DOHH2 (cell line): ENCODE data around the gene HMMR.

Source experiments
- H3F3A ChIP-seq: fragments of 200-600 bp; sonication (generic), shearing (Covaris generic); 2 replicates; pipeline ENCODE4 v1.6.0; 2016; ENCODE audit warnings: antibody characterized with exemption, mild to moderate bottlenecking; ENCODE audit not compliant: control insufficient read depth, insufficient read depth
- H3K27ac ChIP-seq: fragments of 200-600 bp; sonication (generic); 2 replicates; pipeline ENCODE4 v1.5.1; 2014; ENCODE audit warnings: low read depth, mild to moderate bottlenecking, low read length, moderate library complexity
- H3K27me3 ChIP-seq: fragments of 200-600 bp; sonication (generic); 2 replicates; pipeline ENCODE4 v1.6.1; 2014; ENCODE audit warnings: mild to moderate bottlenecking, low read length, mixed read lengths; ENCODE audit not compliant: control insufficient read depth
- H3K36me3 ChIP-seq: fragments of 200-600 bp; sonication (generic); 2 replicates; pipeline ENCODE4 v1.6.1; 2014; ENCODE audit warnings: mild to moderate bottlenecking, low read length, moderate library complexity, mixed read lengths; ENCODE audit not compliant: control insufficient read depth
- H3K4me1 ChIP-seq: fragments of 200-600 bp; sonication (generic); 2 replicates; pipeline ENCODE4 v1.6.1; 2014; ENCODE audit warnings: mild to moderate bottlenecking, low read length, mixed read lengths; ENCODE audit not compliant: control insufficient read depth
- H3K4me2 ChIP-seq: fragments of 200-600 bp; sonication (generic); 2 replicates; pipeline ENCODE4 v1.6.0; 2014; ENCODE audit warnings: mild to moderate bottlenecking, low read length, moderate library complexity
- H3K4me3 ChIP-seq: fragments of 200-600 bp; sonication (generic); 2 replicates; pipeline ENCODE4 v1.5.1; 2014; ENCODE audit warnings: mild to moderate bottlenecking, low read length, mixed read lengths
- H3K79me2 ChIP-seq: fragments of 200-600 bp; sonication (generic); 2 replicates; pipeline ENCODE4 v1.6.1; 2014; ENCODE audit warnings: mild to moderate bottlenecking, low read length, mixed read lengths; ENCODE audit not compliant: control insufficient read depth
- H3K9me2 ChIP-seq: fragments of 200-600 bp; sonication (generic); replicated peaks from 2 replicates; pipeline ENCODE4 v1.6.1; 2014; ENCODE audit warnings: mild to moderate bottlenecking, low read length, mixed read lengths; ENCODE audit not compliant: control insufficient read depth
- H3K9me3 ChIP-seq: fragments of 200-600 bp; sonication (generic); 2 replicates; pipeline ENCODE4 v1.6.1; 2014; ENCODE audit warnings: antibody characterized with exemption, low read length, mixed read lengths; ENCODE audit not compliant: control insufficient read depth, insufficient read depth
- H4K20me1 ChIP-seq: fragments of 200-600 bp; sonication (generic); 2 replicates; pipeline ENCODE4 v1.6.0; 2014; ENCODE audit warnings: low read depth, mild to moderate bottlenecking, antibody characterized with exemption, low read length, moderate library complexity; ENCODE audit not compliant: control insufficient read depth, insufficient read depth
- CTCF ChIP-seq: fragments of 200-600 bp; sonication (generic); IDR thresholded peaks from one replicate; pipeline ENCODE4 v1.5.1; 2014; ENCODE audit warnings: antibody characterized with exemption, mild to moderate bottlenecking, low read depth, low read length; ENCODE audit not compliant: poor library complexity, severe bottlenecking
- EZH2phosphoT487 ChIP-seq: fragments of 200-600 bp; sonication (generic); IDR thresholded peaks from 2 replicates; pipeline ENCODE4 v1.6.1; 2017; ENCODE audit warnings: borderline replicate concordance, mild to moderate bottlenecking, antibody characterized with exemption, low read length, moderate library complexity, mixed read lengths

The HMMR gene

GRCh38 chr5:163502521-163502920 lies 42.1 kb downstream of the HMMR start:
- H3K36me3 ChIP-seq = peaks cover 9% of the 10 kb centered on the region
- H3K4me2 ChIP-seq = peak overlapping the region; percentile 92
- H4K20me1 ChIP-seq = peaks cover 15% of the 10 kb centered on the region
- H3K79me2 ChIP-seq = peaks cover 36% of the 10 kb centered on the region
- H3K4me3 ChIP-seq = peak overlapping the region; percentile 93
- peaks cover 22% of the 10 kb centered on the region for H3K4me1 ChIP-seq
- H3K27me3 ChIP-seq = no peaks in the 10 kb centered on the region
- peak overlapping the region; percentile 70; the same call in 1 of the 2 replicates for H3K27ac ChIP-seq
- peaks cover 8% of the 10 kb centered on the region for H3F3A ChIP-seq
- TF ChIP-seq EZH2phosphoT487 = no peak
- TF ChIP-seq CTCF = no peak
- H3K9me2 ChIP-seq = no peaks in the 10 kb centered on the region
- H3K9me3 ChIP-seq = no peaks in the 10 kb centered on the region

DNA sequence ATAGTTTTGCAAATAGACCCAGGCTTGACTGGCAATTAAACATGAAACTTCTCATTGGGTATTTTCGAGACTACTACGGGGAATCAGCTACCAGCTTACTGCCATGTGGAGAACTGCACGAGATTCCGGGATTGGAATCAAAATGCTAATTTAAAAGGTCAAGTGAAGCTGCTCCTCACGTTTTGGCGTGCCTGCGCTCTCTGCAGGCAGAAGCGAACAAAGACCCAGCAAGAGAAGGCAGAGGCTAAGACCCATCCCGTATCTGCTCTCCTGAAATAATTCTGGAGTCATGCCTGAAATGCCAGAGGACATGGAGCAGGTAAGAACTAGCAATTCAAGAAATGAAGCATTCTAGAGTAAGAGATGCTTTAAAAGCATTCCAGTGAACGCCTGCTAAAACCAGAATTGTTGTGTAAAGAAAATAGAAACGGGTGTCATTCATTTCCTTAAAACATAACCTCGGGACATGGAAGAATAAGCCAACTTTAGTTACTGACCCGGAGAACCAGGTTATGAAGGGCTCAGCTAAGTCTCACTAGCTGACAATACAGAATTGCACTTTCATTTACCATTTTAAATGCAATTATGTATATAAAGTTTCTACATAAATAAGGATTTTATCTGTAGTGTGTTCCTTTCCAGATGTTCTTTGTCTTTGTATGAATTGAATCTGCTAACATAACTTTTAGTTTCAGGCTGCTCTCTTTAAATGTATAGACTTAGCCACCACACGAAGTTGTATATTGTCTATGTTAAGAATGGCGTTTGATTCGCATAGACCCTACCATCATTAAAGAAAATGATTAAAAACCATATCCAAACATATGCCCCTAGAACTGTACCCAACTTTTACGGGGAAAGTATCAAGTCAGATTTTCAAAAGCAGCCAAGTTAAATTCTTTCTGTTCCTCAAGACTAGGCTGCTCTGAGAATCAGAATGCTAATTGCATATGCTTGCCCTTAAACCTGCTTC lies 43.0 kb downstream of the HMMR start:
- Histone ChIP-seq H4K20me1 (peaks cover 19% of the 10 kb centered on the region), H3K9me3 (no peaks in the 10 kb centered on the region), H3K9me2 (no peaks in the 10 kb centered on the region), H3K27ac (peak overlapping the region; percentile 70), H3K4me3 (peak overlapping the region; percentile 93), H3K4me1 (peaks cover 30% of the 10 kb centered on the region), H3K27me3 (no peaks in the 10 kb centered on the region), H3K4me2 (peak overlapping the region; percentile 92), H3F3A (peaks cover 8% of the 10 kb centered on the region), H3K36me3 (peaks cover 12% of the 10 kb centered on the region), H3K79me2 (peaks cover 44% of the 10 kb centered on the region)
- TF ChIP-seq CTCF = peak; percentile 65
- TF ChIP-seq EZH2phosphoT487 = no peak

DNA sequence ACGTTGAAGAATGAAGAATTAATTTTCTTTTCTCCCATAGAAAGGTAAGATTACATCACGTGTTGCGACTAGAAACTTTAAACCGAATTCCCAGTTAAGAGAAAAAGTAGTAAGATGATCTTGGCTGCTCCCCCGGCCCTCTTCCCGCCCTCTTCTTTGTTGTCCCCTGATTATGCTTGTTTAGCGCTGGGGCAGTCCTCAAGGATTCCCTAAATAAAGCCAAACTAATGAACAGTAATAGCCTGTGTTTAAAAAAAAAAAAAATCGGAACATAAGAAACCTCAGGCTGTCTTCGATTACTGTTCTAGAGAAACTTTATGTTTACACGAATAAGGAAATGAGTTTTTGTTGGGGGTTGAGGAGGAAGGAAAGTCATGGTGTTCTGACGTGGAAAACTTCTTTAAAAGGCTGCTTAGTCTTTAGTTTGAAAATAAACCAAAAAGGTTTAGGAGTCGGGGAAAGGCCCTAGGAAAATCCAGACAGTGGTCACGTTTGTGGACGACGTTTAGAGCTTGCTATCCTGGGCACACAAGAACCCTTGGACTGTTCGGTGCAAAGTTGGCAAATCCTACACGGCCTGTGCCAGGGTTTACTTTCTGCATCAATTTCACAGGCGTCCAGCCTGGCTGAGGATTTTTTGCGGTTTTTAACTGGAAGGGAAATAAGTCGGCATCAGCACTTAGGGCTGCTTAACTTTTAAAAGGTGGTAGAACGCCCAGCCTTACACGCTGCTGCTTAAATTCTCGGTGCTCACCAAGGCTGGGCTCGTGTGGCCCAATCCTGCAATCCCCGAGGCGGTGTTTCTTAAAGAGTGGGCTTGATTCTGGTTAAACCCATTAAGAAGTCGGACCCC lies 43.9 kb downstream of the HMMR start:
- no peak for TF ChIP-seq EZH2phosphoT487
- TF ChIP-seq CTCF = no peak
- Histone ChIP-seq H3K4me1 (peaks cover 39% of the 10 kb centered on the region), H3K79me2 (peaks cover 53% of the 10 kb centered on the region), H3K36me3 (peaks cover 20% of the 10 kb centered on the region), H4K20me1 (peaks cover 24% of the 10 kb centered on the region), H3F3A (peaks cover 6% of the 10 kb centered on the region), H3K9me2 (no peaks in the 10 kb centered on the region), H3K9me3 (no peaks in the 10 kb centered on the region), H3K27me3 (no peaks in the 10 kb centered on the region), H3K27ac (peak overlapping the region; percentile 70), H3K4me3 (peak overlapping the region; percentile 93), H3K4me2 (peak overlapping the region; percentile 92)
